Measurements from ENCODE around the gene NUP50. TPM values are rescaled to one million over a fixed set of nuclear protein-coding genes. Genes with fewer than 3 reads are reported as not detected.

Gene NUP50
- total and polyA plus RNA-seq, 2 of the 13 experiments (the other 11 are each of a cell fraction or from before 2014, with no cell fraction given), result 14.2 to 52.4 TPM

DNA sequence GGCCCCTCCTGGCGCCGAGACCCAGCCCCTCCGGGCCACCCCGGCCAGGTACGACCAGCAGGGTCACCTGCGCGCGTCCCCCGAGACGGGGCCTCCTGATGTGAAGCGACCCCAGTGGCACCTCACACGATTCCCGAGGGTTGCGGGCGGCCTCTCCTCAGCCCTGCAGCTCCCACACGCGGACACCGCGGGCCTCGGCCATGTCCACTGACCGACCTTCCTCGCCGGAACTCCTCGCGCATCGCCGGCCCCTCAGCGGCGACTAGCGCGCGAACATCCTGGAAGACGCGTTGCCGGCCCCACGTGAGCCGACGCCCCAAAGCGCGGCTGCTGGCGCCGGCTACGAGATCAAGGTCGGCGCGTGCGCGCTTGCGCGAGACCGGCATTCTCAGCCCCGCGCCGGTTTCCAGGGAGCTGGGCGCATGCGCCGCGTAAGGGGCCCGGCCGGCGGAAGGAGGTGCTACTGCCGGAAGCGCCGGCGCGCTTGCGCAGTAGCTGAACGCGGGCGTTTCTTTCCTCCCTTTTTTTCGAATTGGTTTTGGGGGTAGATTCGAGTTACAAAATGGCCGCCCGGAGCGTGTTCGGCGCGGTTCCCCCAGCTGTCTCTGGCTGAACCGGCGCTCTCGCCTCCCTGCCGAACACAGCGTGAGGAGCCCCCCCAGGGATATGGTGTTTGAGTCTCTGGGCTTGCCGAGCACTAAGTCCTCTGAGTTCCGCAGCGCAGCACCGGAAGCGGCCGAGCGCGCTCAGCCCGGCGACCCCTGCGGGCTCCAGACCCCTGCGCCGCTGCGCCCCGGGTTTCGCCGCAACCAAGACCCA is at the start of gene NUP50 (continued):
- TF ChIP-seq ZNF782 (CRISPR knock-in tag; IDR thresholded peaks at IDR 0.05; ENCODE audit: borderline replicate concordance) (peak; percentile 69; the same call in 1 of the 2 replicates), ZNF326 (CRISPR knock-in tag; IDR thresholded peaks at IDR 0.05; ENCODE audit: borderline replicate concordance) (no peak), NR2C2 (CRISPR knock-in tag; IDR thresholded peaks at IDR 0.05; ENCODE audit: borderline replicate concordance) (peak; percentile 73), ZNF749 (CRISPR knock-in tag; IDR thresholded peaks at IDR 0.05; ENCODE audit: borderline replicate concordance) (peak; percentile 94), RFXAP (CRISPR knock-in tag; IDR thresholded peaks at IDR 0.05; ENCODE audit: borderline replicate concordance) (0 out of 2 replicates have a peak, but pooled peaks have one; percentile 83), BORCS8-MEF2B (CRISPR knock-in tag; IDR thresholded peaks at IDR 0.05) (peak; percentile 96), KDM5A (IDR thresholded peaks at IDR 0.05; ENCODE audit: borderline replicate concordance, low read length) (peak; percentile 47; the same call in 1 of the 2 replicates), DR1 (CRISPR knock-in tag; IDR thresholded peaks at IDR 0.05) (peak; percentile 56; the same call in 1 of the 2 replicates), RARG (CRISPR knock-in tag; IDR thresholded peaks at IDR 0.05; ENCODE audit: low read depth) (0 out of 2 replicates have a peak, but pooled peaks have one; percentile 51), TCF7 (IDR thresholded peaks at IDR 0.05; ENCODE audit: low read depth) (peak; percentile 63; the same call in 1 of the 2 replicates), CHD2 (IDR thresholded peaks at IDR 0.05; ENCODE audit: low read depth, low read length) (peak; percentile 73), RBM22 (optimal IDR thresholded peaks at IDR 0.05; ENCODE audit: low read length) (no peak), POLR2AphosphoS5 (IDR thresholded peaks at IDR 0.05; ENCODE audit: low read depth, low read length) (peak; percentile 63), ZNF709 (CRISPR knock-in tag; IDR thresholded peaks at IDR 0.05) (peak; percentile 90), MIER3 (CRISPR knock-in tag; IDR thresholded peaks at IDR 0.05; ENCODE audit: borderline replicate concordance) (peak; percentile 59; the same call in 1 of the 2 replicates), SIN3B (IDR thresholded peaks at IDR 0.05; ENCODE audit: low read length) (no peak)
- TF ChIP-seq, protein P1, sequence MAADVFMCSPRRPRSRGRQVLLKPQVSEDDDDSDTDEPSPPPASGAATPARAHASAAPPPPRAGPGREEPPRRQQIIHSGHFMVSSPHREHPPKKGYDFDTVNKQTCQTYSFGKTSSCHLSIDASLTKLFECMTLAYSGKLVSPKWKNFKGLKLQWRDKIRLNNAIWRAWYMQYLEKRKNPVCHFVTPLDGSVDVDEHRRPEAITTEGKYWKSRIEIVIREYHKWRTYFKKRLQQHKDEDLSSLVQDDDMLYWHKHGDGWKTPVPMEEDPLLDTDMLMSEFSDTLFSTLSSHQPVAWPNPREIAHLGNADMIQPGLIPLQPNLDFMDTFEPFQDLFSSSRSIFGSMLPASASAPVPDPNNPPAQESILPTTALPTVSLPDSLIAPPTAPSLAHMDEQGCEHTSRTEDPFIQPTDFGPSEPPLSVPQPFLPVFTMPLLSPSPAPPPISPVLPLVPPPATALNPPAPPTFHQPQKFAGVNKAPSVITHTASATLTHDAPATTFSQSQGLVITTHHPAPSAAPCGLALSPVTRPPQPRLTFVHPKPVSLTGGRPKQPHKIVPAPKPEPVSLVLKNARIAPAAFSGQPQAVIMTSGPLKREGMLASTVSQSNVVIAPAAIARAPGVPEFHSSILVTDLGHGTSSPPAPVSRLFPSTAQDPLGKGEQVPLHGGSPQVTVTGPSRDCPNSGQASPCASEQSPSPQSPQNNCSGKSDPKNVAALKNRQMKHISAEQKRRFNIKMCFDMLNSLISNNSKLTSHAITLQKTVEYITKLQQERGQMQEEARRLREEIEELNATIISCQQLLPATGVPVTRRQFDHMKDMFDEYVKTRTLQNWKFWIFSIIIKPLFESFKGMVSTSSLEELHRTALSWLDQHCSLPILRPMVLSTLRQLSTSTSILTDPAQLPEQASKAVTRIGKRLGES (CRISPR knock-in tag; IDR thresholded peaks at IDR 0.05; ENCODE audit: borderline replicate concordance), result 0 out of 2 replicates have a peak, but pooled peaks have one; percentile 66
- TF ChIP-seq, protein P2, sequence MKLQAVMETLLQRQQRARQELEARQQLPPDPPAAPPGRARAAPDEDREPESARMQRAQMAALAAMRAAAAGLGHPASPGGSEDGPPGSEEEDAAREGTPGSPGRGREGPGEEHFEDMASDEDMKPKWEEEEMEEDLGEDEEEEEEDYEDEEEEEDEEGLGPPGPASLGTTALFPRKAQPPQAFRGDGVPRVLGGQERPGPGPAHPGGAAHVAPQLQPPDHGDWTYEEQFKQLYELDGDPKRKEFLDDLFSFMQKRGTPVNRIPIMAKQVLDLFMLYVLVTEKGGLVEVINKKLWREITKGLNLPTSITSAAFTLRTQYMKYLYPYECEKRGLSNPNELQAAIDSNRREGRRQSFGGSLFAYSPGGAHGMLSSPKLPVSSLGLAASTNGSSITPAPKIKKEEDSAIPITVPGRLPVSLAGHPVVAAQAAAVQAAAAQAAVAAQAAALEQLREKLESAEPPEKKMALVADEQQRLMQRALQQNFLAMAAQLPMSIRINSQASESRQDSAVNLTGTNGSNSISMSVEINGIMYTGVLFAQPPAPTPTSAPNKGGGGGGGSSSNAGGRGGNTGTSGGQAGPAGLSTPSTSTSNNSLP (IDR thresholded peaks at IDR 0.05; ENCODE audit: low read depth, low read length), result no peak
- TF ChIP-seq, protein P3, sequence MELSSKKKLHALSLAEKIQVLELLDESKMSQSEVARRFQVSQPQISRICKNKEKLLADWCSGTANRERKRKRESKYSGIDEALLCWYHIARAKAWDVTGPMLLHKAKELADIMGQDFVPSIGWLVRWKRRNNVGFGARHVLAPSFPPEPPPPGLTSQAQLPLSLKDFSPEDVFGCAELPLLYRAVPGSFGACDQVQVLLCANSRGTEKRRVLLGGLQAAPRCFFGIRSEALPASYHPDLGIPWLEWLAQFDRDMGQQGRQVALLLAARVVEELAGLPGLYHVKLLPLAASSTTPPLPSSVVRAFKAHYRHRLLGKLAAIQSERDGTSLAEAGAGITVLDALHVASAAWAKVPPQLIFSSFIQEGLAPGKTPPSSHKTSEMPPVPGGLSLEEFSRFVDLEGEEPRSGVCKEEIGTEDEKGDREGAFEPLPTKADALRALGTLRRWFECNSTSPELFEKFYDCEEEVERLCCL (CRISPR knock-in tag; IDR thresholded peaks at IDR 0.05; ENCODE audit: borderline replicate concordance), result no peak
- TF ChIP-seq, protein P4, sequence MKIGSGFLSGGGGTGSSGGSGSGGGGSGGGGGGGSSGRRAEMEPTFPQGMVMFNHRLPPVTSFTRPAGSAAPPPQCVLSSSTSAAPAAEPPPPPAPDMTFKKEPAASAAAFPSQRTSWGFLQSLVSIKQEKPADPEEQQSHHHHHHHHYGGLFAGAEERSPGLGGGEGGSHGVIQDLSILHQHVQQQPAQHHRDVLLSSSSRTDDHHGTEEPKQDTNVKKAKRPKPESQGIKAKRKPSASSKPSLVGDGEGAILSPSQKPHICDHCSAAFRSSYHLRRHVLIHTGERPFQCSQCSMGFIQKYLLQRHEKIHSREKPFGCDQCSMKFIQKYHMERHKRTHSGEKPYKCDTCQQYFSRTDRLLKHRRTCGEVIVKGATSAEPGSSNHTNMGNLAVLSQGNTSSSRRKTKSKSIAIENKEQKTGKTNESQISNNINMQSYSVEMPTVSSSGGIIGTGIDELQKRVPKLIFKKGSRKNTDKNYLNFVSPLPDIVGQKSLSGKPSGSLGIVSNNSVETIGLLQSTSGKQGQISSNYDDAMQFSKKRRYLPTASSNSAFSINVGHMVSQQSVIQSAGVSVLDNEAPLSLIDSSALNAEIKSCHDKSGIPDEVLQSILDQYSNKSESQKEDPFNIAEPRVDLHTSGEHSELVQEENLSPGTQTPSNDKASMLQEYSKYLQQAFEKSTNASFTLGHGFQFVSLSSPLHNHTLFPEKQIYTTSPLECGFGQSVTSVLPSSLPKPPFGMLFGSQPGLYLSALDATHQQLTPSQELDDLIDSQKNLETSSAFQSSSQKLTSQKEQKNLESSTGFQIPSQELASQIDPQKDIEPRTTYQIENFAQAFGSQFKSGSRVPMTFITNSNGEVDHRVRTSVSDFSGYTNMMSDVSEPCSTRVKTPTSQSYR (CRISPR knock-in tag; IDR thresholded peaks at IDR 0.05; ENCODE audit: borderline replicate concordance), result no peak; the same call in 1 of the 2 replicates
